Measurements from ENCODE around the gene ALDH1L2.

ALDH1L2 gene

DNA sequence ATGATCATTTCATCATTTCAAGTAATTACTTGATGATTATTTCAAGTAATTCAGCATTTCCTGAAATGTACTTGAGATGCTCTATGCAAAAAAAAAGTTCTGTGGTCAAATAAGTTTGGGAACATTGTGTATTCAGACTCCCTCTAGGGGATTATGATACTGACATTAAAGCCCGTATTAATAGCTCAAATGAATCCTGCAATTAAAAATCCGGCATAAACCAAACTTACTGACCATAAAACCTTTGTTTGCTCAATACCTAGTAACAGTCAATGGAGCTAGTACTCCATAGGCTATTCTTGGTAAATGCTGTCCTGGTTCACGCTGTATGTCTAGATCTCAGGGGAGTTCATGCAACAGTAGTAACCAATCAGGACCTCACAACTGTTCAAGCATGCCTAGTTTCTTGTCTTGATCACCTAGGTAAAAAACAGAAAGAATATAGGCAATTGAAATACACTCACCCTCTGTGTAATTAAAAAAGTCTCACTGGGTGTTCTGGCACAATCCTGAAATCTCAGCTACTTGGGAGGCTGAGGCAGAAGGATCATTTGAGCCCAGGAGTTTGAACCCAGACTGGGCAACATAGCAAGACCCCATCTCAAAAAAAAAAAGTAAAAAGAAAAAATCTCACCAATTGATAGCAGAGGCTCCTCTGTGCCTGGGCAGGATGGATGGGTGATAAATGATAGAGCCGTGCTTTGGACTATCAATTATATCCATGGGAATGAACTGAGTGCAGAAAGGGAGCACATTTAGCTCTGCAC is 14.1 kb downstream of the ALDH1L2 start:
- TF ChIP-seq TAF1 (IDR thresholded peaks at IDR 0.05; ENCODE audit: borderline replicate concordance, insufficient read depth, low read length) (no peak), POLR2AphosphoS5 (IDR thresholded peaks at IDR 0.05; ENCODE audit: low read depth, low read length) (no peak), FOXP2 (optimal IDR thresholded peaks at IDR 0.05; ENCODE audit: borderline replicate concordance, extremely low read depth, extremely low read length, insufficient read depth) (no peak), SIN3A (IDR thresholded peaks at IDR 0.05; ENCODE audit: borderline replicate concordance, insufficient read depth, low read length) (no peak)
- TF ChIP-seq, protein P1, sequence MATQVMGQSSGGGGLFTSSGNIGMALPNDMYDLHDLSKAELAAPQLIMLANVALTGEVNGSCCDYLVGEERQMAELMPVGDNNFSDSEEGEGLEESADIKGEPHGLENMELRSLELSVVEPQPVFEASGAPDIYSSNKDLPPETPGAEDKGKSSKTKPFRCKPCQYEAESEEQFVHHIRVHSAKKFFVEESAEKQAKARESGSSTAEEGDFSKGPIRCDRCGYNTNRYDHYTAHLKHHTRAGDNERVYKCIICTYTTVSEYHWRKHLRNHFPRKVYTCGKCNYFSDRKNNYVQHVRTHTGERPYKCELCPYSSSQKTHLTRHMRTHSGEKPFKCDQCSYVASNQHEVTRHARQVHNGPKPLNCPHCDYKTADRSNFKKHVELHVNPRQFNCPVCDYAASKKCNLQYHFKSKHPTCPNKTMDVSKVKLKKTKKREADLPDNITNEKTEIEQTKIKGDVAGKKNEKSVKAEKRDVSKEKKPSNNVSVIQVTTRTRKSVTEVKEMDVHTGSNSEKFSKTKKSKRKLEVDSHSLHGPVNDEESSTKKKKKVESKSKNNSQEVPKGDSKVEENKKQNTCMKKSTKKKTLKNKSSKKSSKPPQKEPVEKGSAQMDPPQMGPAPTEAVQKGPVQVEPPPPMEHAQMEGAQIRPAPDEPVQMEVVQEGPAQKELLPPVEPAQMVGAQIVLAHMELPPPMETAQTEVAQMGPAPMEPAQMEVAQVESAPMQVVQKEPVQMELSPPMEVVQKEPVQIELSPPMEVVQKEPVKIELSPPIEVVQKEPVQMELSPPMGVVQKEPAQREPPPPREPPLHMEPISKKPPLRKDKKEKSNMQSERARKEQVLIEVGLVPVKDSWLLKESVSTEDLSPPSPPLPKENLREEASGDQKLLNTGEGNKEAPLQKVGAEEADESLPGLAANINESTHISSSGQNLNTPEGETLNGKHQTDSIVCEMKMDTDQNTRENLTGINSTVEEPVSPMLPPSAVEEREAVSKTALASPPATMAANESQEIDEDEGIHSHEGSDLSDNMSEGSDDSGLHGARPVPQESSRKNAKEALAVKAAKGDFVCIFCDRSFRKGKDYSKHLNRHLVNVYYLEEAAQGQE (IDR thresholded peaks at IDR 0.05; ENCODE audit: insufficient read depth in 1 of 2, low read depth in 2 of 2, low read length in 2 of 2), result no peak

DNA sequence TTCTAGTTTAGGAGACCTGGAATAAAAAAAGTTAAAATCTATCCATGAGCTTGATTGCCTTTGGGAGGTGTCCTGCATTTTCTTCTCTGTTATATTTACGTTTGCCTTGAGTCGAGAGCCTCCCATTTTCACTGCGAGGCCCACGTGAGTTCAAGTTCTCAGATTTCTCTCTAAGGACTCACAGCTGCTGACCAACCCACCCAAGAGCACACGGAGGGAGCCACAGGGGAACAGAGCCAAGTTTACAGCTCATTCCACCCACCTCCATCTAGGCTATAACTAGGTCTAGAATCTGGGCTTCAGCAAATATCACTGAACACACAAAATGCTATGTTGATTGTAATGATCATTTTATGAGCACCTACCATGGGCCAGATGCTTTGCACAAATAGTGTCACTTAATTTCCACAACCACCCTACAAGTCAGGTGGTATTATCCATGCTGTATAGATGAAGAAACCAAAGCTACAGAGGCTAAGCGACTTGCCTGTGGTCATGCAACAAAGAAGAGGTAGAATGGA is 16.7 kb downstream of the ALDH1L2 start:
- TF ChIP-seq TAF1 (IDR thresholded peaks at IDR 0.05; ENCODE audit: borderline replicate concordance, insufficient read depth, low read length), result no peak
- TF ChIP-seq POLR2AphosphoS5 (IDR thresholded peaks at IDR 0.05; ENCODE audit: low read depth, low read length), result no peak
- TF ChIP-seq FOXP2 (optimal IDR thresholded peaks at IDR 0.05; ENCODE audit: borderline replicate concordance, extremely low read depth, extremely low read length, insufficient read depth), result no peak
- no peak for TF ChIP-seq SIN3A (IDR thresholded peaks at IDR 0.05; ENCODE audit: borderline replicate concordance, insufficient read depth, low read length)
- TF ChIP-seq, protein P1 (IDR thresholded peaks at IDR 0.05; ENCODE audit: insufficient read depth in 1 of 2, low read depth in 2 of 2, low read length in 2 of 2), result no peak

DNA sequence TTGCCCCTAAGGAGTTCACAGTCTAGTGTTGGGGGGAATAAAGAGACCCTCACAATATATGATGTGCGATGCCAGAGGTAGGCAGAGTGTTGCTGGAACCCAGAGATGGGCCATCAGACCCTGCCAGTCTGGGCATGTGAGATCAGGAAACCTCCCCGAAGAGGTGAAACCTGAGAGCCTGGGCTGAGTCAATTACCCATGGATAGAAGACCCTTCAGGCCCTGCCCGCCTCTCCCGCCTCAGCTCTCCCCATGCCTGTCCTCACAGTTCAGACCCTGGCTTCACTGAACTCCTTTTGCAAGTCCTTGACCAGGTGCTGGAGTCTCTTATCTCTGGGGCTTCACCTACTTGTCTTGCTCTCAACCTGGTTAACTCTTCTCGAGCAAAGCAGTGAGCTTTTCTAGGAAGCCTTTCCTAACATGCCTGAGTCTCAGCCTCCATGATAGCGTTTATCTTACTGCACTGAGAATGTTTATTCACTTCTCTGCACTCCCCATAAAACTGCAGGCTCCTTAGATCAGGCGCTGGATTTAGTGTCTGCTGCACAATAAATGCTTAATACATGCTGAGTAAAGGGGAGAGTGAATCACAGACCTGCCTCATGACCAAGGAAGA is 19.6 kb downstream of the ALDH1L2 start:
- TF ChIP-seq TAF1 (IDR thresholded peaks at IDR 0.05; ENCODE audit: borderline replicate concordance, insufficient read depth, low read length) (no peak), SIN3A (IDR thresholded peaks at IDR 0.05; ENCODE audit: borderline replicate concordance, insufficient read depth, low read length) (no peak), FOXP2 (optimal IDR thresholded peaks at IDR 0.05; ENCODE audit: borderline replicate concordance, extremely low read depth, extremely low read length, insufficient read depth) (no peak), POLR2AphosphoS5 (IDR thresholded peaks at IDR 0.05; ENCODE audit: low read depth, low read length) (no peak)
- TF ChIP-seq, protein P1 (IDR thresholded peaks at IDR 0.05; ENCODE audit: insufficient read depth in 1 of 2, low read depth in 2 of 2, low read length in 2 of 2), result no peak

DNA sequence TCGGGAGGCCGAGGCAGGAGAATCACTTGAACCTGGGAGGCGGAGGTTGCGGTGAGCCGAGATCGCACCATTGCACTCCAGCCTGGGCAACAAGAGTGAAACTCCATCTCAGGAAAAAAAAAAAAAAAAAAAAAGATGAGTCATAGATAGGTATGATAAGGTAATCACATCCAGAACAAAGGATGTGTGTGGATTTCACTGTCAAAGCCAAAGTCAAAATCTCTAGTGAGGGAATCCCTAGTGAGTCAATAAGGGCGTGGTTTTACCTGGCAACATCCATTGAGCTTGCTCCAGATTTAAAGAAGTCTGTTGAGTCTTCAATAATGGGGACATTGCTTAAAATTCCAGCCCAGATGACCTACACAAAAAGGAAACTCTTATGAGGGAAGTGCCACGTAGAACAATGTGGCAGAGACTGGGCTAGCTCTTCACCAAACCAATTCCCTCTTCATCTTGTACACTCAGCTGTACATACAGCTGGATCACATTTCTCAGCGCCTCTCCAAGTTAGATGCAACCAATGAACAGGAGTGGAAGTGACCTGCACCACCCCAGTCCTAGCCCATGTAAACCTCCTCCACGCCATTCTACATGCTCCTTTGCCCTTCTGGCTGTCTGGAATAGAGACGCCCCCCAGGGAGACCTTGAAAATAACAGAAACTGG is 23.4 kb downstream of the ALDH1L2 start:
- TF ChIP-seq SIN3A (IDR thresholded peaks at IDR 0.05; ENCODE audit: borderline replicate concordance, insufficient read depth, low read length), result no peak
- TF ChIP-seq, protein P1 (IDR thresholded peaks at IDR 0.05; ENCODE audit: insufficient read depth in 1 of 2, low read depth in 2 of 2, low read length in 2 of 2), result no peak
- no peak for TF ChIP-seq POLR2AphosphoS5 (IDR thresholded peaks at IDR 0.05; ENCODE audit: low read depth, low read length)
- no peak for TF ChIP-seq TAF1 (IDR thresholded peaks at IDR 0.05; ENCODE audit: borderline replicate concordance, insufficient read depth, low read length)
- TF ChIP-seq FOXP2 (optimal IDR thresholded peaks at IDR 0.05; ENCODE audit: borderline replicate concordance, extremely low read depth, extremely low read length, insufficient read depth), result no peak

All from PFSK-1 (cell line).